A673 (cell line): ENCODE measurements around the gene MED10. TPM values are rescaled to one million over a fixed set of nuclear protein-coding genes. Genes with fewer than 3 reads are reported as not detected.

ENCODE experiments used
- BruUV-seq: library from RNA; stranded (reverse); fragments of 400-500 nt; replicated peaks from 2 replicates; lab custom pipeline; 2021; lab: Mats Ljungman, UMichigan
- CTCF ChIA-PET: fragments of 300-600 bp; sonication (Branson Sonifier 250); formaldehyde crosslinking; loops from one replicate; lab custom pipeline; 2022; ENCODE audit warnings: antibody characterized with exemption; lab: Charles Lee
- POLR2A ChIA-PET: fragments of 300-600 bp; sonication (Branson Sonifier 250); formaldehyde crosslinking; loops from one replicate; lab custom pipeline; 2022; ENCODE audit warnings: antibody characterized with exemption; ENCODE audit not compliant: low non-redundant PET; lab: Charles Lee
- DNase-seq: peaks from one replicate; pipeline ENCODE4 v3.0.0-alpha.2; 2015; ENCODE audit warnings: low spot score
- H3K27ac ChIP-seq: fragments of 200-600 bp; sonication (generic); 2 replicates; pipeline ENCODE4 v1.5.1; 2016; ENCODE audit warnings: mixed run types, low read depth, mild to moderate bottlenecking, mixed read lengths, antibody characterized with exemption, low read length; ENCODE audit not compliant: poor library complexity, severe bottlenecking
- H3K27me3 ChIP-seq: fragments of 200-600 bp; sonication (generic); replicated peaks from 2 replicates; pipeline ENCODE4 v1.6.1; 2017; ENCODE audit warnings: mixed run types, low read depth, mild to moderate bottlenecking, mixed read lengths, antibody characterized with exemption, low read length; ENCODE audit not compliant: insufficient read depth, poor library complexity
- H3K36me3 ChIP-seq: fragments of 200-600 bp; sonication (generic); 2 replicates; pipeline ENCODE4 v1.6.1; 2016; ENCODE audit warnings: mixed run types, mild to moderate bottlenecking, mixed read lengths, antibody characterized with exemption, low read length; ENCODE audit not compliant: insufficient read depth, poor library complexity, severe bottlenecking
- H3K4me1 ChIP-seq: fragments of 200-600 bp; sonication (generic); 2 replicates; pipeline ENCODE4 v1.6.1; 2017; ENCODE audit warnings: mixed run types, mild to moderate bottlenecking, mixed read lengths, antibody characterized with exemption, low read length; ENCODE audit not compliant: insufficient read depth, poor library complexity, severe bottlenecking
- H3K4me3 ChIP-seq: fragments of 200-600 bp; sonication (generic); 2 replicates; pipeline ENCODE4 v1.5.1; 2016; ENCODE audit warnings: low read depth, mixed run types, mild to moderate bottlenecking, mixed read lengths, low read length; ENCODE audit not compliant: poor library complexity, severe bottlenecking
- H3K9me3 ChIP-seq: fragments of 200-600 bp; sonication (generic); 2 replicates; pipeline ENCODE4 v1.6.1; 2016; ENCODE audit warnings: mixed run types, low read depth, mild to moderate bottlenecking, mixed read lengths, antibody characterized with exemption, low read length; ENCODE audit not compliant: poor library complexity, severe bottlenecking
- CTCF ChIP-seq: fragments of 300-800, 200-600 bp; sonication (generic); conservative IDR thresholded peaks from 2 replicates; pipeline ENCODE4 v1.5.1; 2017; ENCODE audit warnings: low read depth, mild to moderate bottlenecking, antibody characterized with exemption, low read length, moderate library complexity, mixed read lengths
- EZH2 ChIP-seq: fragments of 200-600 bp; sonication (generic); IDR thresholded peaks from 2 replicates; pipeline ENCODE4 v1.6.1; 2017; ENCODE audit warnings: borderline replicate concordance, low read depth, mild to moderate bottlenecking, mixed read lengths, antibody characterized with exemption, low read length; ENCODE audit not compliant: poor library complexity, severe bottlenecking
- intact Hi-C: fragments of 100-400 bp; cut with micrococcal nuclease; formaldehyde crosslinking; loops from one replicate; pipeline ENCODE4 v1.10.0; 2022; ENCODE audit not compliant: unreplicated experiment
- total RNA-seq: library from RNA; stranded (reverse); gene quantifications from 2 replicates; pipeline ENCODE4 v1.2.3, GENCODE V29; 2021

Gene MED10
- total RNA-seq, 1 experiment from 2014 or later, result 59.9 TPM

DNA sequence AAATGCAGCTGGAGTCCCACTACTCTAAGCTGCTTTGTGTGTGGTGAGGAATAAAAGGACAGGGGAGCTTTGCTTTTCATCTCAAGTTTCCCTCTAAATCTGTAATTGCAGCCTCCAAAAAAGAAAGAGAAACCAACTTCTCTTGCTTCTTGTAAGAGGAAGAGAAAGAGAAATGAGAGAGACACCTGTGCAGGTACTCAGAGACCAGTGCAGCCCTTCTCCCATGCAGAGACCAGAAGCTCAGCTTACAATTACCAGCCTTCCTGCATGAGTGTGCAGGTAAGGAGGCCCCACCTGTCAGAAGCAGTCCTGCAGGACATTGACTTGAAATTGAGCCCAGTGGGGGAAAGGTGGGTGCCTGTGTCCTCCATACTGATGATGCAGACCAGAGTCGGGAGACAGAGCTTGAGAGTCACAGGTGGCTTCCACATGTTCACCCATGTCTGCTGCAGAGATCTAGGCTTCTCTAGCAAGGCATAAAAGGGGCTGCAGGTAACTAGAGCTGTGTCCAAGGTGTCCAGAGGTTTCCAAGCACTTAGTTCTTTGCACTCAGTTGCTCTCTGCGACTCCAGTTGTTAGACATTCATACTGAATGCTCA is 15.3 kb upstream of the MED10 start:
- no peaks in the 10 kb centered on the region for H3K4me1 ChIP-seq
- intact Hi-C loops, result no loop called here
- H3K9me3 ChIP-seq, result no peaks in the 10 kb centered on the region
- ChIA-PET POLR2A (no interaction called here), CTCF (no interaction called here)
- no peaks in the 10 kb centered on the region for H3K36me3 ChIP-seq
- no peak for DNase-seq
- no peak for TF ChIP-seq EZH2
- no peak for TF ChIP-seq CTCF
- peaks cover 18% of the 10 kb centered on the region for H3K27me3 ChIP-seq
- no TSS peak for BruUV-seq
- H3K4me3 ChIP-seq, result no peak overlapping the region
- H3K27ac ChIP-seq, result no peak overlapping the region

DNA sequence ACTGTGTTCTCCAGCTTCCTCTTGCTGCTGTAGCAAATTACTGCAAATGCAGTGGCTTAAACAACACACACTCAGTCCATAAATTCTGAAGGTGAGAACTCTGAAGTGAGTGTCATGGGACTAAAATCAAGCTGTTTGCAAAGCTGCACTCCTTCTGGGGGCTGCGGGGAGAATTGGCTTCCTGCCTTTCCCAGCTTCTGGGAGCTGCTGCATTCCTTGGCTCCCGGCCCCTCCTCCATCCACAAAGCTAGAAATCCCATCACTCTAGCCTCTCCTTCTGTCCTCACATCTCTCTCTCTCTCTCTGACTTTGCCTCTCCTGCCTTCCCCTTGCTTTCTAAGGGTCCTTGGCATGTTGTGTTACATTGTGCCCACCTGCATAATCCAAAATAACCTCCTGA is 14.2 kb upstream of the MED10 start:
- Histone ChIP-seq H3K27ac (no peak overlapping the region), H3K9me3 (no peaks in the 10 kb centered on the region), H3K36me3 (no peaks in the 10 kb centered on the region), H3K4me3 (no peak overlapping the region), H3K4me1 (no peaks in the 10 kb centered on the region), H3K27me3 (peaks cover 18% of the 10 kb centered on the region)
- ChIA-PET CTCF (no interaction called here), POLR2A (no interaction called here)
- no peak for DNase-seq
- intact Hi-C loops, result no loop called here
- TF ChIP-seq CTCF, result no peak
- BruUV-seq, result no TSS peak

DNA sequence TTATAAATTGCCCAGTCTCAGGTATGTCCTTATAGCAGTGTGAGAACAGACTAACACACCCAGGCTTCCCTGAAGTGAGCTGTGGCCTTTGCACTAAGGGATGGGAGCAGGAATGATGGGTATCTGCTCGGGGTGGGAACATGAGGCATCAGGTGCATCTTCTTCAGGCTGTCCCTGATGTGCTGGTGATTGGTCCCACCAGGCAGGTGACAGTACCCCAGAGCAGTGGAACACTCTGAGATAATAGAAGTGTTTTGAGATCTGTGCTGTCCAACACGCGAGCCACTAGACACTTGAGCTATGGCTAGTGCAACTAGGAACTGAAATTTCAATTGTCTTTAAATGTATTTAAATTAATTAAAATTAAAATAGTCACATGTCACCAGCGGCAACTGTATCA is 12.8 kb upstream of the MED10 start:
- BruUV-seq, result no TSS peak

More for the DNA sequence above, 12.8 kb upstream of the MED10 start:
- TF ChIP-seq CTCF, result no peak
- TF ChIP-seq EZH2, result no peak
- Histone ChIP-seq H3K36me3 (no peaks in the 10 kb centered on the region), H3K27ac (no peak overlapping the region), H3K9me3 (no peaks in the 10 kb centered on the region), H3K4me1 (no peaks in the 10 kb centered on the region), H3K27me3 (peaks cover 24% of the 10 kb centered on the region), H3K4me3 (no peak overlapping the region)
- POLR2A ChIA-PET, result no interaction called here
- CTCF ChIA-PET, result no interaction called here
- intact Hi-C loops, result no loop called here
- DNase-seq, result no peak
